SU-DHL-6 (cell line): ENCODE results near the gene TWIST2.

Source experiments
- H2AFZ ChIP-seq: fragments of 200-600 bp; sonication (generic); 2 replicates; pipeline ENCODE4 v1.6.1; 2014; ENCODE audit warnings: low read depth, mild to moderate bottlenecking, moderate library complexity, mixed read lengths, antibody characterized with exemption, low read length; ENCODE audit not compliant: severe bottlenecking
- H3F3A ChIP-seq: fragments of 200-600 bp; shearing (Covaris generic); 2 replicates; pipeline ENCODE4 v1.6.0; 2016; ENCODE audit warnings: antibody characterized with exemption, mild to moderate bottlenecking; ENCODE audit not compliant: insufficient read depth
- H3K27ac ChIP-seq: fragments of 200-600 bp; sonication (generic); 2 replicates; pipeline ENCODE4 v1.5.1; 2016; ENCODE audit warnings: low read depth, mild to moderate bottlenecking, low read length, moderate library complexity, mixed read lengths
- H3K27me3 ChIP-seq: fragments of 200-600 bp; sonication (generic), shearing (Covaris generic); 2 replicates; pipeline ENCODE4 v1.6.0; 2014; ENCODE audit warnings: mild to moderate bottlenecking, low read length
- H3K36me3 ChIP-seq: fragments of 200-600 bp; sonication (generic); 2 replicates; pipeline ENCODE4 v1.6.1; 2014; ENCODE audit warnings: mild to moderate bottlenecking, low read length, mixed read lengths
- H3K4me2 ChIP-seq: fragments of 300-600, 200-600 bp; shearing (Covaris generic), sonication (generic); 2 replicates; pipeline ENCODE4 v1.6.0; 2014; ENCODE audit warnings: low read length, low read depth, mild to moderate bottlenecking; ENCODE audit not compliant: poor library complexity, severe bottlenecking
- H3K4me3 ChIP-seq: fragments of 200-600 bp; sonication (generic); 2 replicates; pipeline ENCODE4 v1.5.1; 2014; ENCODE audit warnings: antibody characterized with exemption, low read length, mild to moderate bottlenecking, mixed read lengths; ENCODE audit not compliant: insufficient read depth, poor library complexity, severe bottlenecking
- H3K79me2 ChIP-seq: fragments of 200-600 bp; sonication (generic); 2 replicates; pipeline ENCODE4 v1.6.1; 2014; ENCODE audit warnings: mild to moderate bottlenecking, low read length, moderate library complexity; ENCODE audit not compliant: insufficient read depth
- H3K9ac ChIP-seq: fragments of 200-600 bp; sonication (generic); 2 replicates; pipeline ENCODE4 v1.7.0; 2014; ENCODE audit warnings: mild to moderate bottlenecking, low read length
- H3K9me2 ChIP-seq: fragments of 200-600 bp; sonication (generic); replicated peaks from 2 replicates; pipeline ENCODE4 v1.6.1; 2014; ENCODE audit warnings: low read length; ENCODE audit not compliant: insufficient read depth
- H3K9me3 ChIP-seq: fragments of 200-600 bp; sonication (generic); 2 replicates; pipeline ENCODE4 v1.6.1; 2014; ENCODE audit warnings: low read length, mixed read lengths; ENCODE audit not compliant: insufficient read depth
- H4K20me1 ChIP-seq: fragments of 200-600 bp; sonication (generic); 2 replicates; pipeline ENCODE4 v1.6.1; 2014; ENCODE audit warnings: low read depth, mild to moderate bottlenecking, antibody characterized with exemption, low read length, moderate library complexity, mixed read lengths
- EZH2phosphoT487 ChIP-seq: fragments of 200-600 bp; sonication (generic), shearing (Covaris generic); conservative IDR thresholded peaks from 2 replicates; pipeline ENCODE4 v1.6.1; 2018; ENCODE audit warnings: mild to moderate bottlenecking, antibody characterized with exemption, low read length, moderate library complexity, mixed read lengths
- TF ChIP-seq, protein P1 (sequence below): fragments of 200-600 bp; sonication (generic); IDR thresholded peaks from one replicate; pipeline ENCODE4 v1.5.1; 2017; ENCODE audit warnings: antibody characterized with exemption, mild to moderate bottlenecking, low read length, moderate library complexity; ENCODE audit not compliant: insufficient read depth, poor library complexity, severe bottlenecking

TWIST2 gene

DNA sequence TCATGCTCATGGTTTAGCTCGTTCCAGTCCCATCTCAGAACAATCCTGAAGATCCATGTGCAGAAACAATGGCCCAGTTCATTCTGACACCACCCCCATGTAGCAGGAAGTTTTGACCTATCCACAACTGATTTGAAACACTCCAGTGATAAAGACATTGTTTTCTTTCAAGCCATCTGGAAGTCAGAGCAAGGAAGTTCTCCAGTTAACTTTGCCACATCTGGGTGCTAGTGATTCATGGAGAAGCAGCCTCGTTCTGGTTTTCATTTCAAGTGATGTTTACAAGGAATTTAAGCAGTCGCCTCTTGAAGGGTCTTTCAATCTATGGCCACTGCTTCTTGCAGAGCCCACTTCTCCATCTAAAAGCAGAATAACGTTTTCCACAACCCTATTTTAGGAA, 36.6 kb upstream of the TWIST2 start:
- H3K9me2 ChIP-seq, result no peaks in the 10 kb centered on the region
- no peaks in the 10 kb centered on the region for H3K36me3 ChIP-seq
- no peaks in the 10 kb centered on the region for H3F3A ChIP-seq
- H3K27me3 ChIP-seq, result no peaks in the 10 kb centered on the region
- TF ChIP-seq EZH2phosphoT487, result no peak
- TF ChIP-seq, protein P1, sequence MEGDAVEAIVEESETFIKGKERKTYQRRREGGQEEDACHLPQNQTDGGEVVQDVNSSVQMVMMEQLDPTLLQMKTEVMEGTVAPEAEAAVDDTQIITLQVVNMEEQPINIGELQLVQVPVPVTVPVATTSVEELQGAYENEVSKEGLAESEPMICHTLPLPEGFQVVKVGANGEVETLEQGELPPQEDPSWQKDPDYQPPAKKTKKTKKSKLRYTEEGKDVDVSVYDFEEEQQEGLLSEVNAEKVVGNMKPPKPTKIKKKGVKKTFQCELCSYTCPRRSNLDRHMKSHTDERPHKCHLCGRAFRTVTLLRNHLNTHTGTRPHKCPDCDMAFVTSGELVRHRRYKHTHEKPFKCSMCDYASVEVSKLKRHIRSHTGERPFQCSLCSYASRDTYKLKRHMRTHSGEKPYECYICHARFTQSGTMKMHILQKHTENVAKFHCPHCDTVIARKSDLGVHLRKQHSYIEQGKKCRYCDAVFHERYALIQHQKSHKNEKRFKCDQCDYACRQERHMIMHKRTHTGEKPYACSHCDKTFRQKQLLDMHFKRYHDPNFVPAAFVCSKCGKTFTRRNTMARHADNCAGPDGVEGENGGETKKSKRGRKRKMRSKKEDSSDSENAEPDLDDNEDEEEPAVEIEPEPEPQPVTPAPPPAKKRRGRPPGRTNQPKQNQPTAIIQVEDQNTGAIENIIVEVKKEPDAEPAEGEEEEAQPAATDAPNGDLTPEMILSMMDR, result no peak
- H4K20me1 ChIP-seq, result no peaks in the 10 kb centered on the region
- no peak overlapping the region for H3K27ac ChIP-seq
- no peak overlapping the region for H2AFZ ChIP-seq
- H3K9ac ChIP-seq, result no peak overlapping the region
- H3K79me2 ChIP-seq, result no peaks in the 10 kb centered on the region
- no peak overlapping the region for H3K4me3 ChIP-seq
- H3K9me3 ChIP-seq, result no peaks in the 10 kb centered on the region; the same call in 1 of the 2 replicates
- no peak overlapping the region for H3K4me2 ChIP-seq

DNA sequence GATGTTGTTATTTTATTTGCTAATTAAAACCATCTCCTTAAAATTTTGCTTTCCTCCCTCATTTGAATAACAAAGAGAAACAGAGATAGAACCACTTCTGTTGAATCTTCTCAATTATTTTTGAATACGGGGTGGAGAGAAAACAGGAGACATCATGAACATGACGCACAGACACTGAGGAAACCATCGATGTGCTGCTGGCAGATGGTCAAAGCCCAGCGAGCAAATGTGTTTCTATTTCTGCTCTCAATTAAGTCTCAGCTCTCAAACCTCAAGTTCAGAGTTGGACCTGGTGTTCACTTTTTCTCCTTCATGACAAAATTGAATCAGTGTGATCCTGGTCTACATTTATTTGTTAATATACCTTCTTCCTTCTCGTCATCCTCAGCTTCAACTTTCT, 36.1 kb upstream of the TWIST2 start:
- no peaks in the 10 kb centered on the region for H3K79me2 ChIP-seq
- H3F3A ChIP-seq, result no peaks in the 10 kb centered on the region
- no peak overlapping the region for H3K4me2 ChIP-seq
- no peak overlapping the region for H2AFZ ChIP-seq
- no peaks in the 10 kb centered on the region for H3K27me3 ChIP-seq
- H3K4me3 ChIP-seq, result no peak overlapping the region
- H4K20me1 ChIP-seq, result no peaks in the 10 kb centered on the region
- no peak overlapping the region for H3K9ac ChIP-seq
- H3K9me3 ChIP-seq, result no peaks in the 10 kb centered on the region; the same call in 1 of the 2 replicates
- H3K9me2 ChIP-seq, result no peaks in the 10 kb centered on the region
- H3K27ac ChIP-seq, result no peak overlapping the region
- H3K36me3 ChIP-seq, result no peaks in the 10 kb centered on the region
- TF ChIP-seq EZH2phosphoT487, result no peak
- TF ChIP-seq, protein P1, result no peak

DNA sequence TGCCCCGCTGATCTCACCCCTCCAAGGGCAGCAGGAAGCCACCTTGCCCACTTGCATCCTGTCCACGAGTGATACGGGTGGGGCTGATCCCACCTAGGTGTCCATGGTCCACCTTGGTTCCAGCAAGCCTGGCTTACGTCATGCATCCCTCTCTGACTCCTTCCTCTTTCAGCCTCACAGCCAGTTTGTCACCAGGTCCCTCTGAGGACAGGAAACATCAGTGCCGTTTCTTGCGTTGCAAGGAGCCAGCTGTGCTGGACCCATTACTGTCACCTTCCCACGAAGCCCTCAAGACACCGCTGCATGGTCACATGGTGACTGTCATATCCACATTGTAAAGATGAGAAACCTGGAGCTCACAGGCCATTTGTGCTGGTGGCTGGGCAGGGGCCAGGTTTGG, 34.8 kb upstream of the TWIST2 start:
- Histone ChIP-seq H2AFZ (no peak overlapping the region), H3K36me3 (no peaks in the 10 kb centered on the region), H3K4me2 (no peak overlapping the region), H4K20me1 (no peaks in the 10 kb centered on the region), H3K27me3 (no peaks in the 10 kb centered on the region), H3K27ac (no peak overlapping the region), H3K79me2 (no peaks in the 10 kb centered on the region), H3K9me3 (no peaks in the 10 kb centered on the region; the same call in 1 of the 2 replicates), H3K4me3 (no peak overlapping the region), H3K9ac (no peak overlapping the region), H3F3A (no peaks in the 10 kb centered on the region), H3K9me2 (no peaks in the 10 kb centered on the region)
- no peak for TF ChIP-seq EZH2phosphoT487
- TF ChIP-seq, protein P1, result no peak
